MM.1S (cell line): ENCODE measurements around the gene LIN28B.

Experiments
- DNase-seq: peaks from one replicate; pipeline ENCODE4 v3.0.0-alpha.2; 2015
- H2AFZ ChIP-seq: fragments of 300-600 bp; sonication (generic); 2 replicates; pipeline ENCODE4 v1.6.0; 2016; ENCODE audit warnings: antibody characterized with exemption, low read length
- H3F3A ChIP-seq: fragments of 300-600 bp; sonication (generic); 2 replicates; pipeline ENCODE4 v1.6.1; 2016; ENCODE audit warnings: mild to moderate bottlenecking, antibody characterized with exemption, low read length, moderate library complexity, mixed read lengths; ENCODE audit not compliant: insufficient read depth
- H3K27ac ChIP-seq: fragments of 300-600 bp; sonication (generic); 2 replicates; pipeline ENCODE4 v1.5.1; 2016; ENCODE audit warnings: mild to moderate bottlenecking, low read length
- H3K27me3 ChIP-seq: fragments of 300-600 bp; sonication (generic); replicated peaks from 2 replicates; pipeline ENCODE4 v1.6.0; 2016; ENCODE audit warnings: low read length; ENCODE audit not compliant: insufficient read depth
- H3K36me3 ChIP-seq: fragments of 300-600 bp; sonication (generic); replicated peaks from 2 replicates; pipeline ENCODE4 v1.6.1; 2016; ENCODE audit warnings: mild to moderate bottlenecking, low read length, mixed read lengths; ENCODE audit not compliant: insufficient read depth
- H3K4me1 ChIP-seq: fragments of 300-600 bp; sonication (generic); 2 replicates; pipeline ENCODE4 v1.6.1; 2016; ENCODE audit warnings: low read length, mixed read lengths
- H3K4me2 ChIP-seq: fragments of 300-600 bp; sonication (generic); 2 replicates; pipeline ENCODE4 v1.6.0; 2016; ENCODE audit warnings: low read depth, low read length
- H3K4me3 ChIP-seq: fragments of 300-600 bp; sonication (generic); 2 replicates; pipeline ENCODE4 v1.5.1; 2016; ENCODE audit warnings: low read length, mixed read lengths
- H3K79me2 ChIP-seq: fragments of 300-600 bp; sonication (generic); 2 replicates; pipeline ENCODE4 v1.6.1; 2016; ENCODE audit warnings: mixed run types, low read length, mixed read lengths
- H3K9ac ChIP-seq: fragments of 300-600 bp; sonication (generic); 2 replicates; pipeline ENCODE4 v1.6.1; 2016; ENCODE audit warnings: low read length, mixed read lengths
- H3K9me2 ChIP-seq: fragments of 300-600 bp; sonication (generic); replicated peaks from 2 replicates; pipeline ENCODE4 v1.6.1; 2016; ENCODE audit warnings: mild to moderate bottlenecking, low read length, mixed read lengths; ENCODE audit not compliant: insufficient read depth
- H3K9me3 ChIP-seq: fragments of 300-600 bp; sonication (generic); replicated peaks from 2 replicates; pipeline ENCODE4 v1.6.1; 2016; ENCODE audit warnings: mild to moderate bottlenecking, low read length, mixed read lengths; ENCODE audit not compliant: insufficient read depth
- H4K20me1 ChIP-seq: fragments of 300-600 bp; sonication (generic); 2 replicates; pipeline ENCODE4 v1.6.1; 2016; ENCODE audit warnings: mild to moderate bottlenecking, low read length, moderate library complexity, mixed read lengths; ENCODE audit not compliant: insufficient read depth
- EZH2 ChIP-seq: fragments of 300-600 bp; sonication (generic); optimal IDR thresholded peaks from 2 replicates; pipeline ENCODE3; 2017; ENCODE audit warnings: low read depth, mild to moderate bottlenecking, antibody characterized with exemption, low read length, mixed read lengths
- EZH2phosphoT487 ChIP-seq: fragments of 300-600 bp; sonication (generic); IDR thresholded peaks from 2 replicates; pipeline ENCODE4 v1.6.1; 2018; ENCODE audit warnings: antibody characterized with exemption, low read length
- TF ChIP-seq, protein P1 (sequence below): fragments of 300-600 bp; sonication (generic); IDR thresholded peaks from 2 replicates; pipeline ENCODE4 v1.5.1; 2016; ENCODE audit warnings: antibody characterized with exemption, low read length, mixed read lengths

Gene LIN28B

DNA sequence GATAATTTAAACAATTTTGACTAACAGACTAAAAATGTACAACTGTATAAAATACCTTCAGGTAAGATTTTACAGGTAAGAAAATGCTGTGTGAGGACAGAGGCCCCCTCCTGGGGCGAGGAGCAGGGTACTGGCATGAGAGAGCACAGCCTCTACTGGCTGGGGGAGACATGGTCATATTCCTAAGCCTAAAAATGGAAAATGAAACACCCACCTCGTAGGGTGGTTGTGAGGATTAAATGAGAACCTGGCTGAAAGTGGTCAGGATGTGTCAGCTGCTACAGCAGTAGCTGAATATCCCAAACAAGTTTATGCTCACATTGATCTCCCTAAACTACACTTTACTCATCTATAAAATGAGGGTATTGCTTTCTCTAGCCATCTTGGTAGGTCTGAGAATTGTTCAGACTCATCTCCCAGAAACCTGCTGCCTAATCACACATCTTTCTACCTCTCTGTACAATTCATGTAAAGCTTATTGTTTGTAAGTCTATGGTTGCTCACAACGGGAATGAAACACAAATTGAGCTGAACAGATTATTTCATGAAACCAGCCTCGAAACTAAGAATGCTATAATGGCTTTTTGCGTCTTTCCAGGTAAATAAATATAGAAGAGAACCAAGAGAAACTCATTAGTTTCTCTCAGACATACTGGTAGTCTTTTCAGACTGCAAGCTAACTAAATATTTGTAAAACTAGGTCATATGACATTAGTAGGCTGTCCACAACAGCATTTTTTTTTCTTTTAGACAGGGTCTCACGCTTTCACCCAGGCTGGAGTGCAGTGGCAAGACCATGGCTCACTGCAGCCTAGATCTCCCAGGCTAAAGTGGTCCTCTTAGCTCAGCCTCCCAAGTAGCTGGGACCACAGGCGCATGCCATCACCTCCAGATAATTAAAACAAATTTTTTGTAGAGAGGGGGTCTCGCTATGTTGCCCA lies 153.3 kb downstream of the LIN28B start:
- H3K4me1 ChIP-seq = peaks cover 21% of the 10 kb centered on the region
- H3F3A ChIP-seq = peaks cover 16% of the 10 kb centered on the region
- TF ChIP-seq EZH2phosphoT487 = no peak
- no peak for TF ChIP-seq EZH2
- TF ChIP-seq, protein P1, sequence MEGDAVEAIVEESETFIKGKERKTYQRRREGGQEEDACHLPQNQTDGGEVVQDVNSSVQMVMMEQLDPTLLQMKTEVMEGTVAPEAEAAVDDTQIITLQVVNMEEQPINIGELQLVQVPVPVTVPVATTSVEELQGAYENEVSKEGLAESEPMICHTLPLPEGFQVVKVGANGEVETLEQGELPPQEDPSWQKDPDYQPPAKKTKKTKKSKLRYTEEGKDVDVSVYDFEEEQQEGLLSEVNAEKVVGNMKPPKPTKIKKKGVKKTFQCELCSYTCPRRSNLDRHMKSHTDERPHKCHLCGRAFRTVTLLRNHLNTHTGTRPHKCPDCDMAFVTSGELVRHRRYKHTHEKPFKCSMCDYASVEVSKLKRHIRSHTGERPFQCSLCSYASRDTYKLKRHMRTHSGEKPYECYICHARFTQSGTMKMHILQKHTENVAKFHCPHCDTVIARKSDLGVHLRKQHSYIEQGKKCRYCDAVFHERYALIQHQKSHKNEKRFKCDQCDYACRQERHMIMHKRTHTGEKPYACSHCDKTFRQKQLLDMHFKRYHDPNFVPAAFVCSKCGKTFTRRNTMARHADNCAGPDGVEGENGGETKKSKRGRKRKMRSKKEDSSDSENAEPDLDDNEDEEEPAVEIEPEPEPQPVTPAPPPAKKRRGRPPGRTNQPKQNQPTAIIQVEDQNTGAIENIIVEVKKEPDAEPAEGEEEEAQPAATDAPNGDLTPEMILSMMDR = no peak
- peak overlapping the region; percentile 59; the same call in 1 of the 2 replicates for H3K27ac ChIP-seq
- no peaks in the 10 kb centered on the region for H3K9me3 ChIP-seq
- H3K79me2 ChIP-seq = no peaks in the 10 kb centered on the region
- H2AFZ ChIP-seq = peak overlapping the region; percentile 19; the same call in 1 of the 2 replicates
- no peaks in the 10 kb centered on the region for H4K20me1 ChIP-seq
- peak overlapping the region; percentile 4; the same call in 1 of the 2 replicates for H3K9ac ChIP-seq
- no peaks in the 10 kb centered on the region for H3K36me3 ChIP-seq
- no peaks in the 10 kb centered on the region for H3K9me2 ChIP-seq
- peak overlapping the region; percentile 28 for H3K4me3 ChIP-seq
- no peaks in the 10 kb centered on the region for H3K27me3 ChIP-seq
- DNase-seq = peak; percentile 24
- peak overlapping the region; percentile 61 for H3K4me2 ChIP-seq

GRCh38 chr6:105111105-105111504 lies 154.2 kb downstream of the LIN28B start:
- Histone ChIP-seq H3K9ac (no peak overlapping the region), H3K36me3 (no peaks in the 10 kb centered on the region), H3F3A (peaks cover 16% of the 10 kb centered on the region), H3K9me3 (no peaks in the 10 kb centered on the region), H3K27me3 (no peaks in the 10 kb centered on the region), H3K27ac (peak overlapping the region; percentile 59; the same call in 1 of the 2 replicates), H4K20me1 (no peaks in the 10 kb centered on the region), H3K4me1 (peaks cover 21% of the 10 kb centered on the region), H3K79me2 (no peaks in the 10 kb centered on the region), H3K4me3 (no peak overlapping the region), H3K4me2 (peak overlapping the region; percentile 61; the same call in 1 of the 2 replicates), H2AFZ (no peak overlapping the region), H3K9me2 (no peaks in the 10 kb centered on the region)
- no peak for DNase-seq
- no peak for TF ChIP-seq EZH2
- TF ChIP-seq, protein P1 = no peak
- no peak for TF ChIP-seq EZH2phosphoT487

GRCh38 chr6:105111871-105112270 lies 155.0 kb downstream of the LIN28B start:
- Histone ChIP-seq H3F3A (peaks cover 16% of the 10 kb centered on the region), H3K4me3 (no peak overlapping the region), H3K36me3 (no peaks in the 10 kb centered on the region), H4K20me1 (no peaks in the 10 kb centered on the region), H3K9me3 (no peaks in the 10 kb centered on the region), H2AFZ (no peak overlapping the region), H3K4me2 (no peak overlapping the region), H3K9me2 (no peaks in the 10 kb centered on the region), H3K27me3 (no peaks in the 10 kb centered on the region), H3K27ac (no peak overlapping the region), H3K79me2 (no peaks in the 10 kb centered on the region), H3K9ac (no peak overlapping the region), H3K4me1 (peaks cover 21% of the 10 kb centered on the region)
- DNase-seq = no peak
- TF ChIP-seq, protein P1 = no peak
- TF ChIP-seq EZH2 (no peak), EZH2phosphoT487 (no peak)
